ENCODE data around the gene GGA3. TPM values are rescaled to one million over a fixed set of nuclear protein-coding genes. Genes with fewer than 3 reads are reported as not detected.

Gene GGA3
- 10 to 100 TPM; 13.8 to 15.0 TPM for total RNA-seq

GRCh38 chr17:75261336-75262111, at the start of gene GGA3, which contains the start of gene MRPS7:
Gene GGA3, minus strand, starts transcription at chr17:75261606. Its CDS starts 19 bp downstream, at chr17:75261587.
Gene MRPS7, plus strand, starts transcription at chr17:75261879. Its CDS starts 22 bp downstream, at chr17:75261901.

GRCh38 chr17:75289115-75289831, 27.9 kb upstream of the GGA3 start, which contains the start of gene SLC25A19:
Gene SLC25A19, minus strand, starts transcription at chr17:75289433. Its CDS starts 2,669 bp downstream, at chr17:75286764.

GRCh38 chr17:75270966-75271232, 9.5 kb upstream of the GGA3 start, which contains the start of gene MIF4GD:
Gene MIF4GD, minus strand, starts transcription at chr17:75271231. Its CDS starts 1,036 bp downstream, at chr17:75270195.

GRCh38 chr17:75205037-75205792, 56.2 kb downstream of the GGA3 start, which contains the start of gene NUP85:
Gene NUP85, plus strand, starts transcription at chr17:75205679. Its CDS starts 83 bp downstream, at chr17:75205762.

Other genes with a start within 250 kb of the GGA3 start
- 10 to 100 TPM; 29.3 to 36.0 TPM for gene MRPL58, start 248.9 kb downstream of the GGA3 start, total RNA-seq
- 100 to 1,000 TPM; 218 to 264 TPM for gene ATP5PD, start 214.6 kb downstream of the GGA3 start, total RNA-seq
- gene KCTD2, start 214.4 kb downstream of the GGA3 start, total RNA-seq: 10 to 100 TPM; 16.0 to 20.0 TPM
- 10 to 100 TPM; 12.0 to 17.0 TPM for gene SLC16A5, start 173.7 kb downstream of the GGA3 start, total RNA-seq
- 1 to 10 TPM; 3.8 to 4.0 TPM for gene ARMC7, start 151.6 kb downstream of the GGA3 start, total RNA-seq
- gene NT5C, start 129.9 kb downstream of the GGA3 start, total RNA-seq: 10 to 100 TPM; 40.3 to 42.6 TPM
- 100 to 1,000 TPM; 109 to 238 TPM for gene JPT1, start 107.1 kb downstream of the GGA3 start, total RNA-seq
- gene SUMO2, start 78.6 kb downstream of the GGA3 start, total RNA-seq: 10 to 100 TPM; 55.1 to 86.6 TPM
- gene NUP85, start 55.9 kb downstream of the GGA3 start, total RNA-seq: 10 to 100 TPM; 36.8 to 59.9 TPM
- 10 to 100 TPM; 55.7 to 82.6 TPM for gene MRPS7, start 273 bp upstream of the GGA3 start, total RNA-seq
- gene MIF4GD, start 9.6 kb upstream of the GGA3 start, total RNA-seq: 10 to 100 TPM in 1 of 2 donors, 1 to 10 TPM in 1; 4.7 to 10.7 TPM
- 10 to 100 TPM in 1 of 2 donors, 1 to 10 TPM in 1; 4.5 to 11.0 TPM for gene SLC25A19, start 27.8 kb upstream of the GGA3 start, total RNA-seq
- 10 to 100 TPM; 70.5 to 91.6 TPM for gene GRB2, start 144.1 kb upstream of the GGA3 start, total RNA-seq
- gene TMEM94, start 195.0 kb upstream of the GGA3 start, total RNA-seq: 10 to 100 TPM; 33.0 to 58.5 TPM

All from melanocyte of skin (primary cell).